CD4-positive, alpha-beta T cell (primary cell): Measurements from ENCODE around the gene WDR55. TPM values are rescaled to one million over a fixed set of nuclear protein-coding genes. Genes with fewer than 3 reads are reported as not detected.
A peak's percentile ranks its signal among the peaks of the same experiment; 100 is the strongest.

Experiments used
- ATAC-seq: fragments of 200-7000 bp; cut with Tn5 transposase; one replicate; pipeline ENCODE4 v1.10.0; 2022; ENCODE audit warnings: mild to moderate bottlenecking; ENCODE audit not compliant: poor library complexity
- CTCF ChIA-PET: fragments of 350-600 bp; sonication (Branson Sonifier 250); formaldehyde crosslinking; loops from one replicate; lab custom pipeline; 2021; ENCODE audit warnings: antibody characterized with exemption, inconsistent platforms; lab: Charles Lee
- POLR2A ChIA-PET: fragments of 350-600 bp; sonication (Branson Sonifier 250); formaldehyde crosslinking; loops from one replicate; lab custom pipeline; 2021; ENCODE audit warnings: antibody characterized with exemption, inconsistent platforms; lab: Charles Lee
- DNase-seq, 14 experiments: peaks; one replicate each; pipeline ENCODE4 v3.0.0-alpha.2; 2013 to 2020; ENCODE audit warnings: mixed read lengths in 2 of 14
- H3K27ac ChIP-seq, 2 donors: one replicate each; pipeline versions ENCODE4 v1.5.1 to v1.7.0; 2013; ENCODE audit warnings: low read length in 2 of 2, low read depth in 1 of 2, mild to moderate bottlenecking in 1 of 2
- H3K27me3 ChIP-seq, 2 experiments: 1 replicate in 1 of 2; 2 replicates in 1 of 2; pipeline versions ENCODE4 v1.6.1 to v1.7.0; 2013; ENCODE audit warnings: low read length in 2 of 2, control low read depth in 1 of 2, mild to moderate bottlenecking in 1 of 2, moderate library complexity in 1 of 2; ENCODE audit not compliant: insufficient read depth in 2 of 2, control insufficient read depth in 1 of 2
- H3K36me3 ChIP-seq: one replicate; pipeline ENCODE4 v1.6.1; 2013; ENCODE audit warnings: low read length, control low read depth; ENCODE audit not compliant: insufficient read depth
- H3K4me1 ChIP-seq: one replicate; pipeline ENCODE4 v1.6.1; 2013; ENCODE audit warnings: low read length, control low read depth; ENCODE audit not compliant: insufficient read depth
- H3K4me3 ChIP-seq: one replicate; pipeline ENCODE4 v1.5.1; 2013; ENCODE audit warnings: mild to moderate bottlenecking, low read length, moderate library complexity
- H3K9me3 ChIP-seq, 2 experiments: 1 replicate in 1 of 2; 2 replicates in 1 of 2; pipeline versions ENCODE4 v1.6.1 to v1.7.0; 2013; ENCODE audit warnings: low read length in 2 of 2, mild to moderate bottlenecking in 2 of 2, control low read depth in 1 of 2, moderate library complexity in 1 of 2; ENCODE audit not compliant: control insufficient read depth in 1 of 2, insufficient read depth in 1 of 2
- H3K27ac Mint-ChIP-seq: one replicate; pipeline ENCODE4 v1.8.0; 2020; ENCODE audit warnings: mixed read lengths
- H3K27me3 Mint-ChIP-seq: one replicate; pipeline ENCODE4 v1.8.0; 2021; ENCODE audit warnings: mixed read lengths
- H3K36me3 Mint-ChIP-seq: one replicate; pipeline ENCODE4 v1.8.0; 2021; ENCODE audit warnings: low read depth, mixed read lengths
- H3K4me1 Mint-ChIP-seq: one replicate; pipeline ENCODE4 v1.8.0; 2021; ENCODE audit warnings: low read depth, mixed read lengths
- H3K4me3 Mint-ChIP-seq: one replicate; pipeline ENCODE4 v1.8.0; 2020; ENCODE audit warnings: mild to moderate bottlenecking, mixed read lengths
- H3K9me3 Mint-ChIP-seq: one replicate; pipeline ENCODE4 v1.8.0; 2020; ENCODE audit warnings: mixed read lengths
- CTCF ChIP-seq: fragments of 200-600 bp; IDR thresholded peaks from one replicate; pipeline ENCODE4 v1.8.0; 2022; ENCODE audit warnings: antibody characterized with exemption, mild to moderate bottlenecking
- intact Hi-C, 2 experiments: fragments of 100-400 bp; cut with DNase I in 1 of 2; cut with micrococcal nuclease in 1 of 2; formaldehyde crosslinking; loops; one replicate each; pipeline versions ENCODE4 v1.15.1 to v1.9.0; 2023 to 2025; cut with DNase I, micrococcal nuclease
- total RNA-seq, 174 experiments: library from RNA in 2 of 174; stranded (reverse) in 2 of 174; gene quantifications; one replicate each; pipeline ENCODE4 v1.2.3 and lab custom pipeline; 2021 to 2026

The WDR55 gene
- total RNA-seq, 2 experiments from 2014 or later, result 40.1 to 42.9 TPM

- no peak for TF ChIP-seq CTCF
- Mint-ChIP-seq H3K9me3 (no peaks in the 10 kb centered on the region), H3K4me1 (peaks cover 24% of the 10 kb centered on the region), H3K4me3 (peak overlapping the region; percentile 72), H3K36me3 (no peaks in the 10 kb centered on the region), H3K27ac (no peak overlapping the region), H3K27me3 (no peaks in the 10 kb centered on the region)
- ChIA-PET CTCF (interaction anchor here (1.5 to 1.9 kb wide), 2 partner anchors 13 to 17 kb away, joined by 3 to 5 read pairs; partner anchors contain the start of genes IK and NDUFA2), POLR2A (interaction anchor here (1.6 to 2.7 kb wide), 3 partner anchors 16 to 84 kb away, joined by 4 to 34 read pairs (median 7); partner anchors contain the start of genes EIF4EBP3, IK and NDUFA2)
- ATAC-seq (no peak), DNase-seq (peak in 2 of 14 experiments; percentile 46 to 57)
- intact Hi-C loops, result loop anchor here in 1 of 2 experiments (10.0 kb wide), 1 partner anchor 526 kb away; no protein-coding TSS in a partner anchor
- Histone ChIP-seq H3K36me3 (no peaks in the 10 kb centered on the region), H3K9me3 (peaks cover 0 to 3% of the 10 kb centered on the region in 2 experiments), H3K4me3 (peak overlapping the region; percentile 72), H3K27me3 (no peaks in the 10 kb centered on the region), H3K27ac (no peak overlapping the region), H3K4me1 (peaks cover 23% of the 10 kb centered on the region)
These were observed 33.7 kb upstream of the WDR55 start for GRCh38 chr5:140631036-140631417.

GRCh38 chr5:140631831-140632365 lies 32.8 kb upstream of the WDR55 start:
- peaks cover 24% of the 10 kb centered on the region for H3K4me1 Mint-ChIP-seq
- DNase-seq (peak in 13 of 14 experiments; percentile 14 to 70 (median 31)), ATAC-seq (peak; percentile 78)
- no peaks in the 10 kb centered on the region for H3K27me3 Mint-ChIP-seq
- Histone ChIP-seq H3K4me3 (peak overlapping the region; percentile 72), H3K36me3 (no peaks in the 10 kb centered on the region), H3K4me1 (peaks cover 23% of the 10 kb centered on the region), H3K27me3 (no peaks in the 10 kb centered on the region), H3K27ac (no peak overlapping the region), H3K9me3 (peaks cover 0 to 3% of the 10 kb centered on the region in 2 experiments)
- H3K9me3 Mint-ChIP-seq, result no peaks in the 10 kb centered on the region
- POLR2A ChIA-PET, result interaction anchor here (1.2 to 2.7 kb wide), 11 partner anchors 11 to 285 kb away, joined by 4 to 45 read pairs (median 5); partner anchors contain the start of genes ANKHD1, APBB3, EIF4EBP3 and HARS1
- intact Hi-C loops, result loop anchor here in 1 of 2 experiments (2.0 to 10.0 kb wide), 2 partner anchors 259 to 527 kb away; no protein-coding TSS in a partner anchor
- CTCF ChIA-PET, result interaction anchor here (1.0 to 1.9 kb wide), 2 partner anchors 16 to 78 kb away, joined by 3 to 5 read pairs; partner anchors contain the start of genes IK and NDUFA2
- peak overlapping the region; percentile 91 for H3K4me3 Mint-ChIP-seq
- peak overlapping the region; percentile 79 for H3K27ac Mint-ChIP-seq
- no peak for TF ChIP-seq CTCF
- H3K36me3 Mint-ChIP-seq, result no peaks in the 10 kb centered on the region

GRCh38 chr5:140632366-140633020 lies 32.2 kb upstream of the WDR55 start:
- Histone ChIP-seq H3K27me3 (no peaks in the 10 kb centered on the region), H3K4me1 (peaks cover 23% of the 10 kb centered on the region), H3K27ac (no peak overlapping the region), H3K36me3 (no peaks in the 10 kb centered on the region), H3K9me3 (peaks cover 0 to 3% of the 10 kb centered on the region in 2 experiments), H3K4me3 (peak overlapping the region; percentile 72)
- intact Hi-C loops, result loop anchor here in 1 of 2 experiments (2.0 to 10.0 kb wide), 2 partner anchors 260 to 528 kb away; no protein-coding TSS in a partner anchor
- DNase-seq, result peak; percentile 25 to 80 (median 47)
- Mint-ChIP-seq H3K4me1 (peaks cover 24% of the 10 kb centered on the region), H3K4me3 (peak overlapping the region; percentile 91), H3K27me3 (no peaks in the 10 kb centered on the region), H3K9me3 (no peaks in the 10 kb centered on the region), H3K36me3 (no peaks in the 10 kb centered on the region), H3K27ac (peak overlapping the region; percentile 79)
- no peak for TF ChIP-seq CTCF
- ChIA-PET POLR2A (interaction anchor here (1.0 to 2.7 kb wide), 16 partner anchors 10 to 286 kb away, joined by 3 to 45 read pairs (median 4); partner anchors contain the start of genes ANKHD1, APBB3, EIF4EBP3 and HARS1), CTCF (interaction anchor here (1.0 to 1.9 kb wide), 3 partner anchors 15 to 85 kb away, joined by 3 to 5 read pairs (median 4); partner anchors contain the start of genes EIF4EBP3, IK and NDUFA2)
- peak; percentile 79 for ATAC-seq
